NCI-H2029 treated with DMSO at 0.1 percent for 48 hours (cell line): ENCODE results near the gene OPHN1.
"Not testable (repeated sequence)": the region's sequence is repeated elsewhere in the genome, so short reads cannot be mapped to it uniquely, and the experiment has no call there.

Source experiments
- DNase-seq: peaks from one replicate; lab custom pipeline; 2025; lab: John Stamatoyannopoulos, UW

OPHN1 gene

GRCh38 chrX:68421636-68422035 is 11.7 kb downstream of the OPHN1 start:
- DNase-seq, result no peak

- no peak for DNase-seq
Measured at GRCh38 chrX:68420559-68420958, 12.7 kb downstream of the OPHN1 start.

- no peak for DNase-seq
Measured at GRCh38 chrX:68419975-68420374, 13.3 kb downstream of the OPHN1 start.

- DNase-seq, result no peak
Measured at GRCh38 chrX:68417651-68418050, 15.6 kb downstream of the OPHN1 start.

DNA sequence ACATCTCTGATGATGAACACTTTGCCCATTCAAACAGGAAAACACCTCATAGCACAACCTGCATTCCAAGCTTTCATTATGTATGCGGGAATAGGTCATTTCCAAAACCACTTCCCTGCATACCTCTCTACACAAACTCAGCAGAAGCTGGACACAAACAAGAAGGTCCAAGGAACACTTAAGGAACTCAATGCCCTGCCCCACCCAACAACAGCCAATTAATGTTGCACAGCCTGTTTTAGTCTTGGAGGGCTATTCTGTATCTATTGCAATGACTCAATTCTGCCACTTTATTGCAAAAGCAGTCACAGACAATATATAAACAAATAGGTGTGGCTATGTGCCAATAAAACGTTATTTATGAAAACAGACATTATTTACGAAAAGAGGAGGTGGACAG is 16.7 kb downstream of the OPHN1 start:
- no peak for DNase-seq

DNA sequence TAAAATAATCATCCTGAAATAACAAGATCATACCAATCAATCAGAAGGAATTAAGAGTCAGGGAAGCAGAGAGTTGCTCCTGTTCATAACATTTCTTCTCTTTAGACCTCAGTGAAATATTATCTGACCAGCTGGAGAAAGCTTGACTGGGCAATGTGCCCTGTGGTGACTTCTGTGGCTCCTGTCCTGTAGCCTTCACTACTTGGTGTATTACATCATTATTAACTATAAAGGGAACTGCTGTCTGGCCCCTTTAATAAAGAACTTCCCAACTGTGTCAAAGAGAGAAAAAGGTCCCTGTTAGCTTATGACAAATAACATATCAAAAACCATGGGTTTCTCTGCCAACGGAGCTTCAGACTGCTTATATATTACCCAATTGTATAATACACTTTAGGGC is 18.0 kb downstream of the OPHN1 start:
- DNase-seq, result no peak

- DNase-seq, result no peak
Measured at GRCh38 chrX:68413254-68413653, 20.0 kb downstream of the OPHN1 start.

DNA sequence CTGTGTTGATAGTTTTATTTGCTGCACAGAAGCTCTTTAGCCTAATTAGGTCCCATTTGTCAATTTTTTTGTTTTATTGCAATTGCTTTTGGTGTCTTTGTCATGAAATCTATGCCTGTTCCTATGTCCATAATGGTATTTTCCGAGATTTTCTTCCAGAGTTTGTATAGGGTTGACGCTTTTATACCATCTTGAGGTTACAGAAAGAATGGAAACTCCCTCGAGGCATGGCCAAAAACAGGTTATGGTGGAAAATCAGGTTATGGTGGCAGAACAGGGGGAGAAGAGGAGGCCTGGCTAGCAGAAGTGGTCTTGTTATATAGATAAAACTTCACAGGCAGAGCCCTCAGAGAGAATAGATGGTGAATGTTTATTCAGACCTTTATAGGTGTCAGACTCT is 21.6 kb downstream of the OPHN1 start:
- no peak for DNase-seq

GRCh38 chrX:68409194-68409593 is 24.1 kb downstream of the OPHN1 start:
- no peak for DNase-seq

DNA sequence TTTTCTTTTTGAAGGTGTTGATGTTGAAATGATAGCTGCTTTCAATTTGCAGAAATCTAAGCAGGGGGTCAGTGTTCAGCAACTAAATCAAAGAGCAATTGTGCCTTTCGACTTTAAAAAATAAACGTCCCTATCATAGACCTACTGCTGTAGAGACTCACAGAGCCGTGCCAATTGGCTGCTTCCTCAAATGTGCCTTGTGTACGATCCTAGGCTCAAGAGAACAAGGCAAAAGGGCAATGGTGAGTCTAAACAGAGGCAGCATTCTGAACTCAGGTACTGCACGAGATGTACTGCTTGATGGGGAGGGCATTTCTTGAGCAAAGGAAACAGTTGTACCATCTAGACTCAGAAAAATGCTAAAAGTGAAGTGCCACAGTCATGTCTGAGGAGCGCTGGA is 29.8 kb downstream of the OPHN1 start:
- no peak for DNase-seq

- DNase-seq, result no peak
Measured at GRCh38 chrX:68403038-68403437, 30.3 kb downstream of the OPHN1 start.

- DNase-seq, result no peak
Measured at GRCh38 chrX:68402094-68402493, 31.2 kb downstream of the OPHN1 start.

GRCh38 chrX:68398291-68398690 is 35.0 kb downstream of the OPHN1 start:
- no peak for DNase-seq

DNA sequence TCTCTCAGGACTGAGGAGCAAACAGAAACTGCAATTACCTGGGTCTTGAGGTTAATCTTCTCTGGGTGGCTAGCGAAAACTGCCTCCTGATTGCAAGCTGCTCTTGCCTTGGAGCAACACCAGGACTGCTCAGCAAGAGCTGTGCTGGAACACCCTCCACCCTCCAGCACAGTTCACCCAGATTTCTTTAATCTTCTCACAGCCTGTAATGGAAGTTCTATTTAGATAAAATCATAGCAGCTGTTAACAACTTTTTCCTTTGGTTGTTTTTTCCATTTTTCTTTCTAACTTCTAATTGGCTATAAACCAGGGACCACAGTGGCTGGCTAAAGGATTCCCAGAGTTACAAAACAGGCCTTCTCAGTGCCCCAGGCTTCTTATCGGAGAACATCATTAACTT is 36.3 kb downstream of the OPHN1 start:
- DNase-seq, result no peak

DNA sequence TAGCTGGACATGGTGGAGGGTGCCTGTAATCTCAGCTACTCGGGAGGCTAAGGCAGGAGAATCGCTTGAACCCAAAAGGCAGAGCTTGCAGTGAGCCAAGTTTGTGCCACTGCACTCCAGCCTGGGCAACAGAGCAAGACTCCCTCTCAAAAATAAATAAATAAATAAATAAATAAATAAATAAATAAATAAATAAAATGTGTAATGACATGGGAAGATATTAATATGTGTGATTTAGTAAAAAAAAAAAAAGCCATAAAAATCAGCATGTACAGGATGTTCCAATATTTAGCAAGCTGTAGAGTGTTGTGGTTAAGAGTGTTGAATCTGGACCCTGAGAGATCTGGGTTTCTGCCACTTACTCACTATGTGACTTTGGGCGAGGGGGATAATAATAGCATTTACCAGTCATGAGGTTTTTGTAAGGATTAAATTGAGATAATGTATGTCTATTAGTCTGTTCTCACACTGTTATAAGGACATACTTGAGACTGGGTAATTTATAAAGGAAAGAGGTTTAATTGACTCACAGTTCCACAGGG is 43.8 kb downstream of the OPHN1 start:
- DNase-seq, result not testable (repeated sequence)

- DNase-seq, result no peak
Measured at GRCh38 chrX:68387776-68388175, 45.5 kb downstream of the OPHN1 start.

- DNase-seq, result no peak
Measured at GRCh38 chrX:68383540-68383939, 49.8 kb downstream of the OPHN1 start.

DNA sequence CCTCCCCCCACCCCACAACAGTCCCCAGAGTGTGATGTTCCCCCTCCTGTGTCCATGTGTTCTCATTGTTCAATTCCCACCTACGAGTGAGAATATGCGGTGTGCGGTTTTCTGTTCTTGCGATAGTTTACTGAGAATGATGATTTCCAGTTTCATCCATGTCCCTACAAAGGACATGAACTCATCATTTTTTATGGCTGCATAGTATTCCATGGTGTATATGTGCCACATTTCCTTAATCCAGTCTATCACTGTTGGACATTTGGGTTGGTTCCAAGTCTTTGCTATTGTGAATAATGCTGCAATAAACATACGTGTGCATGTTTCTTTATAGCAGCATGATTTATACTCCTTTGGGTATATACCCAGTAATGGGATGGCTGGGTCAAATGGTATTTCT is 55.7 kb downstream of the OPHN1 start:
- DNase-seq, result not testable (repeated sequence)

DNA sequence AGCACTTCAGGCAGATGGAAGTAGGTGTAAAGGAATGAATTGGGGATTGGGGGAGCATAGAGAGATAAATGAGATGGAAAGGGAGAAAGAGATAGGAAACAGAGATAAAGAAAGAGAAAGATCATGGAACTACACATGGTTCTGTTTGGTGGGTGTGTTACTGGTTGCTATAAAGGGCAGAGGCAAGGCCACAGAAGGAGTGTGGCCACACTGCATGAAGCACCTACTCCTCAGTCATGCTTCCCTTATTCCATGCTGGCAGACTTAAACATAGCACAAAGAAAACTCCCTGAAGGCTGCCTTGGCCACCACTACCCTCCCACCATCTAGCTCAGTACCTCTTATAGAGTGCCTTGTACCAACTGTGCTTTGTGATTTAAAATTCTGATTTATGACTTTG is 56.9 kb downstream of the OPHN1 start:
- no peak for DNase-seq

GRCh38 chrX:68375803-68376202 is 57.5 kb downstream of the OPHN1 start:
- DNase-seq, result no peak

GRCh38 chrX:68372665-68373064 is 60.6 kb downstream of the OPHN1 start:
- no peak for DNase-seq

DNA sequence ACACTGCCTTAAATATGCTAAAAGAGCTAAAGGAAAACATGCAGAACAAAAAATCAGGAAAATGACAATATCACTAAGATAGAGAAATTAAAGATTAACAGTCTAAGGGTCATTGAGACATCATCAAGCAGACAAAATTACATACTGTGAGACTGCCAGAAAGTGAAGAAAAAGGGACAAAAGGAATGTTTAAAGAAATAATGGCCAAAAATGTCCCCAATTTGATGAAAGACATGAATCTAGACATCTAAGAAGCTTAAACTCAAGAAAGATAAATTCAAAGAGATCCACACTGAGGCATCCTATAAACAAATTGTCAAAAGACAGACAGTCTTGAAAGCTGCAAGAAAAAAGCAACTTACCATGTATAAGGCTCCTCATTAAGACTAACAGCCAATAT is 63.7 kb downstream of the OPHN1 start:
- DNase-seq, result no peak

GRCh38 chrX:68365341-68365740 is 68.0 kb downstream of the OPHN1 start:
- no peak for DNase-seq

DNA sequence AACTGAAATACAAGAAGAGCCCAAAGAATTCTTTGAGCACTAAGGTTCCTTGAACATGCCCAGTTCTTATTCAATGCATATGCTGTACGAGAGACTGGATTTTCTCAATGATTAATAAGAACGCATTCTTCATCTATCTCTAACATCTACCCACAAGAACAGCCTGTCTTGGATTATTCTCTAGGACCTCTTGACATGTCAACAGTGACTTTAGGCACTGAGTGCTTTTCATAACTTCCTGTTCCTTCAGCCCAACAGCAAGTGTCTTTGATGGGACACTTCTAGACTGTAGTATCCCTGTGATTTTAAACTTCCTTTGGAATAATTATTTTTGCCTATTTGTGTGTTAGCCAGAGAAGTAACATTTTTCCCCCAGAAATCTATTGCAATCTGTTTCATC is 69.3 kb downstream of the OPHN1 start:
- DNase-seq, result no peak

GRCh38 chrX:68358679-68359078 is 74.6 kb downstream of the OPHN1 start:
- no peak for DNase-seq
